ENCODE measurements around the gene AGAP9.
"Not testable (repeated sequence)": the region's sequence is repeated elsewhere in the genome, so short reads cannot be mapped to it uniquely, and the experiment has no call there.

The AGAP9 gene

GRCh38 chr10:47484786-47485185, 38.7 kb downstream of the AGAP9 start:
- not testable (repeated sequence) for DNase-seq

DNA sequence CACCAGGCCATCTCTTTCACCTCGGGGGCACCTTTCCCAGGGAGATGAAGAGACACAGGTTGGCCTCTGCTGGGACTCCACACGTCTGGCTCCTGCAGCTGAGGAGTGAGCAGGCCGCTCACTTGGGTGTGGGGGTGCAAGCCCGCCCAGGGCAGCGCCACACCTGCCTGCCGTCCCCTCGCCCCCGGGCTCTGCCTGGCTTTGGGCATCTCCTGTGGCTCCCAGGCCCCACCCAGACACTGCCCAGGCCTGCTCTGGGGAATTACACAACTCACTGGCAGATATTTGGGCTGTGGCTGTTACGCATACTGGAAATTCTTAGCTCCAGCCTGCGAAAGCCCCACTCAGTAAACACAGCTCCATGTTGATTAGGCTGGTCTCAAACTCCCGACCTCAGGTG, 39.5 kb downstream of the AGAP9 start, which contains the start of gene ANXA8:
Gene ANXA8, minus strand, starts transcription at position 193 of the 400 bp plus-strand sequence. Its CDS starts 182 bp downstream, at position 11.
- DNase-seq: not testable (repeated sequence)

GRCh38 chr10:47482367-47482766, 41.1 kb downstream of the AGAP9 start:
- DNase-seq: not testable (repeated sequence)

- DNase-seq: not testable (repeated sequence)
These were observed 41.7 kb downstream of the AGAP9 start for GRCh38 chr10:47481768-47482181.

DNA sequence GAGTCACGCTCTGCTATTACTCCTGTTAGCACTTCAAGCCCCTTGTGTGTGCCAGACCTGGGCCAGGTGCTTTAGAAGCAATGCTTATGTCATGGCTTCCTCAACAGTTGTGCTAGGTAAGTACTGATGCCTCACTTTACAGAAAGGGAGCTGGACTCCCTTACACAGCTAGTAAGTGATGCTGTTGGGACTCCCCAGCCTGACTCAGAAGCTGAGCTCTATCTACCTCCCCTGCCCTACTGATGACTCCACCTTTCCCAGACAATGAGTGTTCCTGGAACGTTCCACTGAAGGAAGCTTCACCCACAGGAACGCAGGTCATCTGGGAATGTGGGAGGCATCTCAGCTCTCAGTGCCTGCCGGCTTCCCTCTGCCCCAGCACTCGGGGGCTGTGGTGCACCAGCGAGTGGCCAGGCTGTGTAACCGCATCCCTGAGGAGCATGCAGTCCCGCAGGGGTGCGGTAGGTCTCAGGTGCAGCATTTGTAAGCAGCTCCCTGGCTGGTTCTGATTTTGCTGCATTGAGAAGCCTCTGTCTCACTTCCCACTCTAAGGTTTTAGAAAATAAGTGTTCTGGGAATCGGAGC, 42.2 kb downstream of the AGAP9 start:
- not testable (repeated sequence) for DNase-seq

- not testable (repeated sequence) for DNase-seq
These were observed 43.3 kb downstream of the AGAP9 start for GRCh38 chr10:47480133-47480532.

DNA sequence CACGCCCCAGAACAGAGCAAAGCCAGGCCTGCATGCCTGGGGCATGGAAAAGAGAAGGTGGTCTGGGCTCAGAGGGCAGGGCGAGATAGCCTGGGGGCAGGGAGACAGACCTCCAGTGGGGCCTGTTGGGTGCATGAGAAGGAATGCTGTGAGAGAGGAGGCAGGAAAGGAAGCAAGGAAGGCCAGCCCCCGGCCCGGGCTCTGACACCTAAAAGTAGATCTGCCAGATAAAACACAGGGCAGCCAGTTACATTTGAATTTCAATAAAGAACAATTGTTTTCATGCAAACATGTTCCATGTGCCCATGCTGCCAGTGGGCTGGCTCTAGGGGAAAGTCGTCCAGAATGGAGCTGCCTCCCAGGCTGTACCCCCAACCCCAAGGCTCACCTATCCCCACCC, 45.3 kb downstream of the AGAP9 start:
- DNase-seq: not testable (repeated sequence)

DNA sequence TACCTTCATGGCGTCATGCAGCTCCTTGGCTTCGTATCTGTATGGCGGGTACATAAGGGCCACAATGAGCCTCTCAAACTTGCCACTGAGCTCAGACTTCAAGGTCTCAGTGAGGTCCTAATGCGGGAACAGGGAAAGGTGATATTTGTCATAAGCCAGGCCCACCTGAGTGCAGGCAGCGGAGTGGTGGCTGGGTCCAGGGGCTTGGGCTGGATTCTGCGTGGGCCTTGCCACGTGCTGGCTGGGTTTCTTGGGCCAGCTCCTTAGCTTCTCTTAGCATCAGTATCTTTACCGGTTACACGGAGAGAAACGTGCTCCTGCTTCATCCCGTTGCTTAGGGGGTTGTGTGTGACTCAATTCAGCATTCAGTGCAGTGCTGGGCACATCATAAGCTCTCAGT, 46.4 kb downstream of the AGAP9 start:
- DNase-seq: not testable (repeated sequence)

- DNase-seq: not testable (repeated sequence)
These were observed 48.3 kb downstream of the AGAP9 start for GRCh38 chr10:47475101-47475500.

- DNase-seq: not testable (repeated sequence)
These were observed 49.9 kb downstream of the AGAP9 start for GRCh38 chr10:47473516-47473915.

GRCh38 chr10:47472647-47473046, 50.8 kb downstream of the AGAP9 start:
- not testable (repeated sequence) for DNase-seq

GRCh38 chr10:47472072-47472471, 51.4 kb downstream of the AGAP9 start:
- DNase-seq: not testable (repeated sequence)

DNA sequence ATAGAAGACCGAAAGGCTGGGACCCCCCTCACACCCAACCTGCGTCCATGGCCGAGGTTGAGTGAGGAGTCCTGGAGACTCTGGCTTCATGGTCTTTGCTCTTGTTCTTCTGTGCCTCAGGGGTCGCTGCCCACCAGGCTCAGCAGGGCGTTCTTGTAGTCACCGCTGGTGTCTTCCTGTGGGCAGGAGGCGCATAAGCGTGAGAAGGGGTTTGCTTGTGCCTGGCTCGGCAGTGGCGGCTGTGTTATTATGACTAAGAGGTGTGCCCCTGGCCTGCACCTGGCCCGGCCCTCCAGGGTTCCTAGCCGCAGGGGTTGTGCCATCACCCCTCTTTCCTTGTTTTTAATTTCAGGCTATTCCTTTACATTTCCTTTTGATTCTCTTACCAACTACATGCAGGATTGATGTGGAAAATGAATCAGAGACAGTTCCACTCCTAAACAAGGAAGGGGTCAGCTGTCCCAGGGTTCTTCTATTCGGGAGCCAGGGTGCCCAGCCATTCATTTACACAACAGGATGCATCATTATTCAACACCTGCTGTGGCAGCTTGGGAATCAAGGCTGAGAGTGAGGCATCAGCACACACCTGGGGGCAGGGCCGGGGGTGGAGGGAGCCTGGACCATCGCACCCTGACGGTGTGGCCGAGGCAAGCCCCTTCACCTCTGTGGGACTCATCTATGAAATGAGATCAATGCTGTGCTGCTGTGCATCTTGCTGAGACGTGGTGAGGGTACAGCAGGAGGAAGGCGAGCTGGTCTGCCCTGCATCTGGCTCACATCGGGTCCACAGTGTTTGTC, 54.5 kb downstream of the AGAP9 start:
- DNase-seq: not testable (repeated sequence)

- not testable (repeated sequence) for DNase-seq
These were observed 55.5 kb downstream of the AGAP9 start for GRCh38 chr10:47467957-47468356.

DNA sequence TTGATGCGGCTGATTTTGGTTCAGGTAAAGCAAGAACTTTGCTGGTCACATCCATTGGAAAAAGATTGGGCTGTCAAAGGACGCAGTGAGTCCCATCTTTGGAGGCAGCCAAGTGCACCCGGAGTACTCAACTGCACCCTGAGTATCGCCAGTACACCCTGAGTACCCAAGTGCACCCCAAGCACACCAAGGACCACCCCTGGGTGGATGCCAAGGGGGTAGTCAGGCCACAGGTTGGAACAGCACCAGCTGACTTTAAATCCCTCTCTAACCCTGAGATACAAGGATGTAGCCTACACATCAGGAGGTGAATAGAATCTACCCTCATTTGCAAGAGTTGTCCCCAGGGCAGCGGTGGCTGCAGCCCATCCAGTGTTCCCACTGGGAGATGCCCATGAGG, 56.0 kb downstream of the AGAP9 start:
- DNase-seq: not testable (repeated sequence)

GRCh38 chr10:47465216-47465917, 58.1 kb downstream of the AGAP9 start:
- DNase-seq: not testable (repeated sequence)

- DNase-seq: not testable (repeated sequence)
These were observed 60.7 kb downstream of the AGAP9 start for GRCh38 chr10:47462577-47463358.

- DNase-seq: not testable (repeated sequence)
These were observed 62.2 kb downstream of the AGAP9 start for GRCh38 chr10:47461261-47461687.

GRCh38 chr10:47458466-47459154, 64.8 kb downstream of the AGAP9 start:
- DNase-seq: no peak

GRCh38 chr10:47457826-47458225, 65.6 kb downstream of the AGAP9 start:
- no peak for DNase-seq

DNA sequence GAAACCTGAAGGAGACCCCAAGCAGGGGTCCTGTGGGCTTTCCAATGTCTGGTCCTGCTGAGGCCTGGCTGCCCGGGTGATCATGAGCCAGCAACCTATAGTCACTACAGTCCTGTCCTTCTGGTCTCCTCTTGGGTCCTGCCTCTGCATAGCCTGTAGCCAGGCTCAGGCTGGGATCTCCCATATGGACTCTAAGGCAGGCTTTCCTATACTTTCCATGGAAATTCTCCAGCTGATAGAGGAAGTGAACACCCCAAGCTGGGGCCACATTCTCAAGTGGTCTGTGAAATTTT, 66.0 kb downstream of the AGAP9 start:
- no peak for DNase-seq

Data from SHP77 treated with DMSO at 0.1 percent for 48 hours (cell line).